ENCODE results near the gene CBX5. TPM values are rescaled to one million over a fixed set of nuclear protein-coding genes. Genes with fewer than 3 reads are reported as not detected.
A peak's percentile ranks its signal among the peaks of the same experiment; 100 is the strongest.
"Not testable (repeated sequence)": the region's sequence is repeated elsewhere in the genome, so short reads cannot be mapped to it uniquely, and the experiment has no call there.

The CBX5 gene
- total and polyA plus RNA-seq, 12 donors: 13.4 to 53.5 (median 49.1) TPM

- intact Hi-C loops (cut with DNase I): loop anchor here in 2 of 10 donors (5.0 to 10.0 kb wide), 3 partner anchors 34 to 78 kb away; partner anchors contain the start of gene GPR84 (in 1 of the 2)
- ATAC-seq: peak in 4 of 8 donors; percentile 28 to 54 (median 38)
- H3K4me1 ChIP-seq: peaks cover 18 to 79% (median 56%) of the 10 kb centered on the region in 9 donors
Observed at GRCh38 chr12:54286042-54287030, 6.4 kb upstream of the CBX5 start.

GRCh38 chr12:54285150-54286041 is 5.5 kb upstream of the CBX5 start:
- no peaks in the 10 kb centered on the region for H3K27me3 ChIP-seq
- TF ChIP-seq CTCF (IDR thresholded peaks at IDR 0.05): peak in 7 of 9 donors; percentile 10 to 35 (median 21)
- no peak for DNase-seq
- ATAC-seq: no peak
- peak overlapping the region in 2 of 10 donors; percentile 11 to 37 for H3K27ac ChIP-seq
- intact Hi-C loops (cut with DNase I): loop anchor here in 2 of 10 donors (5.0 to 10.0 kb wide), 3 partner anchors 33 to 79 kb away; partner anchors contain the start of gene GPR84 (in 1 of the 2)
- 34 to 45% methylated on average over 5 of the region's 5 CpGs for WGBS, 2 donors
- H3K4me1 ChIP-seq: peaks cover 18 to 79% (median 59%) of the 10 kb centered on the region in 9 donors
- H3K4me3 ChIP-seq: peak overlapping the region in 2 of 10 donors; percentile 5 to 14
- no peaks in the 10 kb centered on the region for H3K9me3 ChIP-seq
- peaks cover 0 to 86% (median 53%) of the 10 kb centered on the region in 9 donors for H3K36me3 ChIP-seq

More at GRCh38 chr12:54286042-54287030, 6.4 kb upstream of the CBX5 start:
- no peaks in the 10 kb centered on the region for H3K27me3 ChIP-seq
- H3K27ac ChIP-seq: peak overlapping the region in 3 of 10 donors; percentile 6 to 37 (median 23)
- H3K36me3 ChIP-seq: peaks cover 0 to 85% (median 53%) of the 10 kb centered on the region in 9 donors
- no peak for TF ChIP-seq CTCF (IDR thresholded peaks at IDR 0.05)
- DNase-seq: no peak
- H3K4me3 ChIP-seq: no peak overlapping the region
- WGBS, 2 donors: 42 to 57% methylated on average over 12 of the region's 12 CpGs
- no peaks in the 10 kb centered on the region for H3K9me3 ChIP-seq

- not testable (repeated sequence) for H3K27me3 ChIP-seq, DNase-seq, ATAC-seq, H3K9me3 ChIP-seq, H3K27ac ChIP-seq
- 52 to 59% methylated on average over 1 of the region's 2 CpGs for WGBS, 2 donors
- Histone ChIP-seq H3K36me3 (peaks cover 0 to 80% (median 53%) of the 10 kb centered on the region in 9 donors), H3K4me1 (peaks cover 18 to 77% (median 59%) of the 10 kb centered on the region in 9 donors), H3K4me3 (peak overlapping the region in 5 of 10 donors; percentile 2 to 73 (median 12))
- intact Hi-C loops (cut with DNase I): loop anchor here in 4 of 10 donors (5.0 to 10.0 kb wide), 4 partner anchors 38 to 83 kb away; partner anchors contain the start of gene GPR84 (in 1 of the 4)
Observed at GRCh38 chr12:54284070-54284780, 4.3 kb upstream of the CBX5 start.

All from heart right ventricle (tissue), 16 donors.